HG03135 (cell line): ENCODE measurements around the gene ZNF385C.
A peak's percentile ranks its signal among the peaks of the same experiment; 100 is the strongest.
"Not testable (repeated sequence)": the region's sequence is repeated elsewhere in the genome, so short reads cannot be mapped to it uniquely, and the experiment has no call there.

Experiments used
- ATAC-seq: cut with Tn5 transposase; IDR thresholded peaks from one replicate; pipeline ENCODE4 v1.9.1; 2021; ENCODE audit warnings: mild to moderate bottlenecking, moderate library complexity; ENCODE audit not compliant: unreplicated experiment

ZNF385C gene, protein sequence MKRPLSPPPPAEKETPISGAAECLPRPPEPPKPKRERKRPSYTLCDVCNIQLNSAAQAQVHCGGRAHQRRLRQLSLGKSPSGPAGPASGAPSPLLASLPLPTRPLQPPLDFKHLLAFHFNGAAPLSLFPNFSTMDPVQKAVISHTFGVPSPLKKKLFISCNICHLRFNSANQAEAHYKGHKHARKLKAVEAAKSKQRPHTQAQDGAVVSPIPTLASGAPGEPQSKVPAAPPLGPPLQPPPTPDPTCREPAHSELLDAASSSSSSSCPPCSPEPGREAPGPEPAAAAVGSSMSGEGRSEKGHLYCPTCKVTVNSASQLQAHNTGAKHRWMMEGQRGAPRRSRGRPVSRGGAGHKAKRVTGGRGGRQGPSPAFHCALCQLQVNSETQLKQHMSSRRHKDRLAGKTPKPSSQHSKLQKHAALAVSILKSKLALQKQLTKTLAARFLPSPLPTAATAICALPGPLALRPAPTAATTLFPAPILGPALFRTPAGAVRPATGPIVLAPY

DNA sequence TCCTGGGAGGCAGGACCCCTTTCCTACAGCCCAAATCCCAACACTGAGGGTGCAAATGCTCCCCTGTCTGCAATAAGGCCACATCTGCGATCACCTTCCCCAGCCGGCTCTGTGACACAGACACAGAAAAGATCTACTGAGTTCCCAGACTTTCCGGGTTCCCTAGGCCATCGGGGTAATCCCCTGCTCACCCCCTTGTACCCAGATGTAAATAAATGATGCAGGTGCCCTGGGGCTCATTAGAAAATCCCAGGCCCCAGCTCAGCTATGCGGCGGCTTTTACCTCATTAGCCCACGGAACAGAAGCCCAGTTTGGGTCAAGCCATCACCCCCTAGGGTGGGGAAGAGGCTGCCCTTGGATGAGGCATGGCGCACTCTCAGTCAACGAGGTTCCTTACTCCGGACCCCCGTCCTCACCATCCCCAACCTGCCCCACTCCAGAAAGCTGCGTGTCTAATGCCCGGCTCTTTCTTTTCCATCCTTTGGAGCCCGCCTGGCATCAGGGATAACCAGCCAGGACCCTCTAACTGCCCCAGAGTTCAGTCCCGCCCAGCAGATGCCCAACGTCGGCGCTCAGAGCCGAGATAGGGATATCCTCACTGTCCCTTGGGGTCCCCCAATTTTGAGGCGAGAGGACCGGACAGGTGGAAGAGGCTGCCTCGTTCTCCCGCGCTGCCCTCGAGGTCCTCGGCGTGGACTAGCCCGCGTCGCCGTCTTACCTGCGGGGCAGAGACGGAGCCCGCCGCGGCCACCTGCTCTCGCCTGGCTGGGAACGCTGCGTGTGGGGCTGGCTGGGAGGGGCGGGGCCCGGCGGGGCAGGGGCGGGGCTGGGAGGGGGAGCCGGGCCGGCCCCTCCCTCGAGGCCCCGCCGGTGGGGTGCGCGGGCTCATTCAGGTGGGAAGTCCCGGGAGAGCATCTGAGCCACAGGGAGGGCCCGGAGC, at the start of gene ZNF385C:
Gene ZNF385C, minus strand, starts transcription at position 783 of the 941 bp plus-strand sequence. CDS start 35,417 bp downstream, outside the sequence.
- ATAC-seq = no peak

DNA sequence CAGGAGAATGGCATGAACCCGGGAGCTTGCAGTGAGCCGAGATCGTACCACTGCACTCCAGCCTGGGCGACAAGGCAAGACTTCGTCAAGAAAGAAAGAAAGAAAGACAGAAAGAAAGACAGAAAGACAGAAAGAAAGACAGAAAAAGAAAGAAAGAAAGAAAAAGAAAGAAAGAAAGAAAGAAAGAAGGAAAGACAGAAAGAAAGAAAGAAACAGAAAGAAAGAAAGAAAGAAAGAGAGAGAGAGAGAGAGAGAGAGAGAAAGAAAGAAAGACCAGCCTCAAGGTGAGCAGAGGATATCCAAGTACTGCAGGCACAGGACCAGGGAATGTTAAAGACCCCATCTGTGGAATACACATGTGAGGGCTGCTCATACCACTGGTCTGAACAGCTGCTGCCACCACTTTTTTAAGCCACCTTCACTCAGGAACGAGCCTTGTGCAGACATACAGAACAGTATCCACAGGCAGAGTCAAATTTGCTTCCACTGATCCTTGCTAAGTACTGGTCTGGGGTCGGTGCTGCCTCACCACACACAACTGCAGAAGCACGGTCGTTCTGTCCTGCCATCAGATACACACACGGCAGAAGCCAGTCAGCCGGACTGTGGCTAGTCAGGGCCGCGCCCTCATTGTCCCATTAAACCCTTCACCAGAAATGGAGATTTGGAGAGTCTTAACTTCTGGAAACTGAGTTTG, 48.8 kb upstream of the ZNF385C start:
- no peak for ATAC-seq

DNA sequence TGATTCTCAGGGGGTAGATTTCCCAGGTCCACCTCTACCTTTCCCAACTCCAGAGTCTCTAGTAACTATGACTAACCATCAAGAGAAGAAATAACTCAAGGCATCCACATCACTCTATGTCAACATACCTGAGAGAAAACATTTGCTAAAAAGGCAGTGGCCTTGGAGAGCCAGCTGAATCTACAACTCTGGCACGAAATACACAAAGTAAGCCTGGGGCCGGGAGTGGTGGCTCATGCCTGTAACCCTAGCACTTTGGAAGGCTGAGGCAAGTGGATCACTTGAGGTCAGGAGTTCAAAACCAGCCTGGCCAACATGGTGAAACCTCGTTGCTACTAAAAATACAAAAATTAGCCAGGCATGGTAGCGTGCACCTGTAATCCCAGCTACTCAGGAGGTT, 44.9 kb upstream of the ZNF385C start:
- not testable (repeated sequence) for ATAC-seq

DNA sequence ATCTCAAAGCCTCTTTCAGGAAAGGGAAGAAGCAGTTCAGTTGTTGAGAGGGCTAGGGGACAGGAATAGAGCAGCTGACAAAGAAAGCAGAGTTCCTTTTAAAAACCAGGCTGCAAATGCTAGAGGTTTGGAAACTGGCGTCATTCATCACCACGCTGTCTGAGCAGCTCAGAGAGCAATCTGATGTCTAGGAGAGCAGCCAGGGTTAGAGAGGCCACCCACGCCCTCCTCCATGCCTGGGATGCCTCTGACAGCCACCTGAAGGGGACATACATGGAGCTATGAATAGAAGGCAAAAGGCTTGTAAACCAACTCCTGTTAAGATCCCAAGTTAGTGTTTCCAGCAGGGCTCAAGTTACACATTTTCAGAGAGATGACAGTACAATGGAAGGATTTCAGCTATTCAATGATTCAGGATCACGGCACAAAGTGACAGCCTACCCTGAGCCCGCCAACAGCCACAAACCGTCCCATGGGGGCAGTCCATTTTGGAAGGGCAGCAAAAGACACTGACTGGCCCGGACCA, 44.2 kb upstream of the ZNF385C start:
- ATAC-seq = no peak

DNA sequence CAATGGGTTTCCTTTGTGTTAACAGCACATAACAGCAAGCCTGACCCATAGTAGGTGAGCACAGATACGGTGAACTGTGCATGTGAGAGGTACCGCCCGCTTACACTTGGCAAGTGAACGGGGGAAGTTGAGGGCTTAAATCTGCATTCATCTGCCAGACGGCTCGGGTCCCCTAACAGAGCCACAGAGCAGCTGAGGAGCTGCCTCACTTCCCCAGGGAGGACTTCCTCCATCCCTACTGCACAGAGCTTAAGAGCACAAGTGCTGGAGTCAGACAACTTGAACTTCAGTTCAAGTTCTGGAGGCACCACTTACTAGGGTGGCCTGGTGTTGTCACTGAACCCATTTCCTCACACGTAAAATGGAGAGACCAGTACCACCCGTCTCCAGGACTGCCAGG, 43.1 kb upstream of the ZNF385C start:
- no peak for ATAC-seq

DNA sequence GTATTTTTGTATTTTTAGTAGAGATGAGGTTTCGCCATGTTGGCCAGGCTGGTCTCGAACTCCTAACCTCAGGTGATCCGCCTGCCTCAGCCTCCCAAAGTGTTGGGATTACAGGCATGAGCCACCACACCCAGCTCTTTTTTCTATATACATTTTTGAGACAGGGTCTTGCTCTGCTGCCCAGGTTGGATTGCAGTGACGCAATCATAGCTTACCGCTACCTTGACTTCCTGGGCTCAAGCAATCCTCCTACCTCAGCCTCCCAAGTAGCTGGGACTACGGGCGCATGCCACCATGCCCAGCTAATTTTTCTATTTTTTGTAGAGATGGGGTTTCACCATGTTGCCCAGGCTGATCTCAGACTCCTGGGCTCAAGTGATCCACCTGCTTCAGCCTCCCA, 42.4 kb upstream of the ZNF385C start:
- ATAC-seq = not testable (repeated sequence)

DNA sequence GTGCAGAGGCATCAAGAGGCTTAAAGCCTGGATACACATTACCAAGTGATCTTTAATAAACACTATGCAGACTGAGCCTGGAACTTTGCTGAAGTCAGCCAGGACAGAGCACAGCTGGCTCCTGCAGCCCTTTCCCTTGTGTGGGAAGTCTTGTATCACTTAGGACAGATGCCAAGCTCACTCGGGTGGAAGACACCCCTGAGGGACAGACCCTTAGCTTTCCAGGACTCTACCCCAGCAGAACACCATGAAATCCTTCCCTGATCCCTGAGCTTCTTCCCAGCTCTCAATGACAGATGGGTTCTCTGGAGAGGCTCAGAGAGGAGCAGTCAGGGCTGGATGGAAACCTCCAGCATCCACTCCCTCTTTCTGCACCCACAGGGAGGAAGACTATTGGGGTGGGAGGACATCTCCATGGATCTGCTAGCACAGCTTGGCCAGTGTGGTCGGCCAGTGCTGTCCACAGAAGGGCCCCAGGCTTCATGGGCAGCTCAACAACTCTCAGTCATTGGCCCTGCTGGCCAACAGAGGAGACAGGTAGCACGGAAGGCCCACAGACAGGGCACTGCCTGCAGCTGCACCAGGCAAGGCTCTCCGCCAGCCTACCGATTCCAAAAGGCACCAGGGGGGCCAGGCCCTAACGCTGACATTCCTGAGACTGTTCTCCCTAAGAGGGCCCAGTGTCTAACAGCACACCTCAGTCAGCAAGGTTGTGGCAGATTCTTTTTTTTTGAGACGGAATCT, 40.6 kb upstream of the ZNF385C start:
- ATAC-seq = no peak

DNA sequence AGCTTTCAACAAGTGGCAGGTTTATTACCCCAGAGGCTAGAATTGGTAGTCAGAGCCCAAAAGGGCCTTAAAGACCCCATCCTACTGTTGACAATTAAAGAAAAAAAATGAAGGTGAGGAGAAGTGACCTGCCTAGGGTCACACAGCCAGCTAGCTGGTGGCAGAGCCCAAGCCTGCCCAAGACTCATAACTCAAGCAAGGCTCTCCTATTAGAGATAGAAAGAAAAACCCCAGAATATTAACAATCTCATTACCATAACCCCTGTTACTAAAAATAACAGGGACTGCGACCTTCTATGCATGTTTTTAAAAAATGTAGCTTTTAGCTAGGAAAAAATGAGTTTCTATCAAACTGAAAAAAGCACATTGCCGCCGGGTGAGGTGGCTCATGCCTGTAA, 38.4 kb upstream of the ZNF385C start:
- ATAC-seq = no peak

DNA sequence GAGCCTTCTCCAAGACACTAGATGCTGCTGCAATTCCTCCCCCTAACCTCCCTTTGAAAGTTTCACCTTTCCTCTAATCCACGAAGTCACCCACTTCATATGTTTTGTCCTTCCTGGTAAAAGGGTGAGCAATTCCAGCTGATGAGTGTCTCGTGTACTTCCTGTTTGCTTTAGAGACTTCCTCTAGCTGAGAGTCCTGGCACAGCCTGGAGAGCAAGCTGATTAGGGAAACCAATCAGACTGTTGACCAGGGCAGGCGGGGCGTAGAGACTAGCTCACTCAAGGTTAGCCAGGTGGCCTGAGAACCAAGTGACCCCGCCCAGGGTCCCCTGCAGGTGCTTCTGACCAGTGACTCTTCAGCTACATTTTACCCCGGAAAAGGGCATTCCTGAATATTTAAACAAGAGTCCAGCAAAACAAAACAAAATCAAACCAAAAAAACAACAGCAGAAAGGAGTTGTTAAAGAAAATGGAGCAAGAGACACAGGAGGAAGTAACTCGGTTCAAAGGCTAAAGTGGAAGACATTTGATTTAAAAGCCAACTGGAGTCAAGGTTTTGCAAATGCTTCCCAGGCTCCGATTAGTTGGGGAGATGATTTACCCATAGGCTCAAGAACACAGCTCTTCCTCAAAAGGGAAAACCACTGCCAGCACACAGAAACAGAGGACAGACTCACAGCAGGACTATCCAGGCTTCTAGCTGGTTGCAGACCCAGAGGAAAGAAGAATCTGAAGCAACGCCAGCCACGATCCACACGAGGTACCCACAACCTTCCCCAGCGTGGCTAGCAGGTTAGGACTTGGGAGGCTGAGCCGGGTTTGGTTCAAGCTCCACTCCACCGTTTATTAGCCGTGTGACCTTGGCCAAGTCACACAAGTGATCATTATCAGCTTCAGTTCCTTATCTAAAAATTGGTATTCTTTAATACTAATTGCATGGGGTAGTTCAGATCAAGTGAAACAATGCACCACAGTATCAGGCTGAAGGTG, 37.7 kb upstream of the ZNF385C start:
- no peak for ATAC-seq

DNA sequence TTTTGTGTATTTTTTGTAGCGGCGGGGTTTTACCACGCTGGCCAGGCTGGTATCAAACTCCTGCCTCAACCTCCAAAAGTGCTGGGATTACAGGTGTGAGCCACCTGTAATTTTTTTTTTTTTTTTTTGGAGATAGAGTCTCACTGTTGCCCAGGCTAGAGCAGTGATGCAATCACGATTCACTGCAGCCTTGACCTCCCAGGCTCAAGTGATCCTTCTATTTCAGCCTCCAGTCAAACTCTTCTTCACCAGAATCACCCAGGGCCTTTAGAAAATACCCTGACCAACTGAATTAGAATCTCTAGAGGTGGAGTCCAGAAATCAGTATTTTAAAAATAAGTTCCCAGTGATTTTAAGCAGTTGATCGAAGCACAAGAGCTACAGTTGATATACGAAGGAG, 36.9 kb upstream of the ZNF385C start:
- no peak for ATAC-seq

DNA sequence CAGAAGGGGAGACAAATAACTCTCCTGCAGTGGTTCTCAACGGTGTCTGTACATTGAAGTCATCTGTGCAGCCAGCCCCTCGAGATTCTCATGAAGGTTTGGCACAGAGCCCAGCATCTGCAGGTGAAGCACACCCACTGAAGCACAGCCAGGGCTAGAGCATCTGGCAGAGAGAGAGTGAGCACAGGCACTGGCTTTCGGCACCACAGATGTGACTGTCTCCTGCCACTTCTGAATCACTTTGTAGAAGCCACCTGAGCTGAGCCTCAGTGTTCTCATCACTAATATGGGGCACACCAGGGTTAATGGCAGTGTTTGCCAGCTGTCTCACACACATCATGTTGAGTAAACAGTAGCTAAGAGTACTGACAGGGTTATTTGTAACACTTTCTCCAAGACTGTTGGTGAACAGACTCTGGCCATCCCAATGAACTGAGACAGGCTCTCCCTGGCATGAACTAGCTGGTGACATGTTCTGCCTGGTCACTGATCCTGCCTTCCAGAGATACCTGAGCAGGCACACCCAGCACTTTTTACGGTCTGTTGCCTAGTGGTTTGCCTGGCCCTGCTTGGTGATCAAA, 35.3 kb upstream of the ZNF385C start:
- peak; percentile 58 for ATAC-seq

DNA sequence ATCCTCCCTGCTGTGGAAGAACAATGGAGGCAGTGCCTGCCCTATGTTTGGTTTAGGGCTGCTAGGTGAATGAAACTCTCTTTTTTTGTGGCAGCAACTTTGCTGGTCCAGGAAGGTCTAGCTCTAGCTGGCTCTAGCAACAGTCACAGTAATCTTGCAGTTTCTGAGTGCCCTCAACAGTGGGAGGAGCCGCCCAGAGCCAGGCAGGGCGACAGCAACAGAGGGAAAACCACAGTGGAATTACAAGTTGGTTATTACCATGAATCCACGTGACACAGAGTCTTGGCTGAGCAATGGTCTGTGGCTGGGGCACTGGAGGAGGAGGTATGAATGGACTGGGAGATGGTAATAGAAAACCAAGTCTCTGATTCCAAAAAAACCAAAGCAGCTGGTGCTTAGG, 34.7 kb upstream of the ZNF385C start:
- ATAC-seq = peak; percentile 26

DNA sequence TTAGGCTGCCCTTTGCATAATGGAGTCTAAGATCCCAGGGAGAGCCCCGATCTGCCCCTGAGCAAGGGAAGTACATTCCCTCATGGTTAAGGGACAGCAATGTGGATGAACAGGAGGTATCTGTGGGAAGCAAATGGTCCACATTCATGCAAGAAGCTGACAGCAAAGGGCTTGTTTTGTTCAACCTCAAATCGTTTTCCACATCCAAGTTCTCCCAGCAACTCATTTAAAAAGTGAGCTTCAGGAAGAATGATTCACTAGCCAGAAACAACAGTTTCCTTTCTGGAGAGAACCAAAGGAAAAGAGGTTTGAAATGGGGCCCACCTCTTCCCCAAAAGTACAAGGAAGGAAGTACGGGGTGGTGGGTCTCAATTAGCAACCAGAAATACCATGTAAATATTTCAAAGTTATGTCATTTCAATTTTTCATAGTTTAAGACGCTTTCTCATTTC, 33.7 kb upstream of the ZNF385C start:
- no peak for ATAC-seq

DNA sequence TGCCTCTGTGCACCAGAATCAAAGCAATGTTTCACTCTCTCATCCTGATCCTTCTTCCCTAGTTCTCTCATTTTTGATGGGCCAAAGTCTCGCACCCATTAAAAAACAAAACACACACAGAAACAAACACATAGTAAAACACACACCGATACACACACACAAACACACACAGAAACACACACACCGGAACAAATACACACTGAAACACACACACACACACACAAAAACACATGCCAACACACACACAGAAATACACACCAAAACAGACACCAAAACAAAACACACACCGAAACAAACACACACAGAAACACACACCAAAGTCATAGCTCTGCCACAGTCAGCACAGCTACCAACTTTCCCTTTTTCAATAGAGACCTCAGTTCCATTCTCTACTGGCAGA, 33.0 kb upstream of the ZNF385C start:
- ATAC-seq = no peak

DNA sequence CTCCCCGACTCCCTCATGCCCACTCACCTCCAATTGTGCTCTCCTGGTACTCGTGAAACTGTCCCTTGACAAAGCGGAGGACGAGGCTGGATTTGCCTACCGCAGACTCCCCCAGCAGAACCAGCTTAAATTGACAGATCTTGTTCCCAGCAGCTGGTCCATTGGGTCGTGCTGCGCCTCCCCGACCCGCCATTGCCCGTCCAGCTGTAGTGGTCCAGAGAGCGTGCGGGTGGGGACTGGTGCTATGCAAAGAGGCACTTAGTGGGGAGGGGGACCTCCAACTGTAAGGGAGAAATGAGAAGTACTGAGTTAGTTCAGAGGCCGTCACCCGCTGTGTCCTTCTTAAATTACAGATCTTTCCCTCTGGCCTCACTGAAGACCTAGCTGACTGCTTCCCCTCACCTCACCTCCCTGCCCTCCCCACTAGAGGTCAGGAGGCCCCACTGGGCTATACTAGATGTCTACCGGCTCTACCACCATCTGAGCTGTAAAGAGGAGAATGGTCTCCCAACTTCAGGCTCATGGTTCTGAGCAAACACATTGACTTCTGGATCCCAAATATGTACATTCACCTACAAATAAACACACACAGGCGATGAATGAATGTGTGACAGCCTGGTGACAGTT, 32.1 kb upstream of the ZNF385C start:
- ATAC-seq = no peak

DNA sequence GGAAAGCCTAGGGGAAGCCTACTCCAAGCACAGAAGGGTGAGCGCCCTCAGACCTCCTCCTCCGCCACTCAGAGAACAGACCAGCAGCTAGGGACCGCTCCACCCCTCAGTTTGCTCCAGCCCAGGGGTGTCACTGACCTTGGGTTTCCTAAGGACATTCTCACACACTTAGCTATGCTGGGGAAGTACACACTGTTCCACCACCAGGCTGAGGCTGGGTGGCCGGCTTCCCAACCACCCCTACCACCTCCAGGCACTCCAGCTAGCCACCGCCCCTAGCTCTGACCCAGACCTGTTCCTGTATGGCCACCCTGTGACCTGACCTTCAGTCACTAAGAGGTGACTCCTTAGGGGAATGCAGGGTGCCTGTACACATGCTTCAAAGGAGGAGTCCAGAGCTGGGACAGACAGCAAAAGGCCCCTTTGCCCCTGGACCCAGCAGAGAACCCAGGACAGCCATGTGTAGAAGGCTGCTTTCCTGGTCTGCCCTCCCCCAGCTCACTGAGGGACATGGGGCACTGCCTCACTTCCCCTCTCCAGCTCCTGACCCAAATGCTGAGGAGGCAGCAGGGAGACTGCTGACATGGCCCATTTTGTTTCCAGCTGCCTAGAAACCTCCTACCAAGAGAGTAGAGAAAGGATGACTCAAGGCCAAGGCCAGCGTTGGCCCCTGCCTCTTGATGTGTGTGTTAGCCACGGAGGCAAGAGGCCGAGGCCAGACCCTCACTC, 31.0 kb upstream of the ZNF385C start:
- no peak for ATAC-seq

DNA sequence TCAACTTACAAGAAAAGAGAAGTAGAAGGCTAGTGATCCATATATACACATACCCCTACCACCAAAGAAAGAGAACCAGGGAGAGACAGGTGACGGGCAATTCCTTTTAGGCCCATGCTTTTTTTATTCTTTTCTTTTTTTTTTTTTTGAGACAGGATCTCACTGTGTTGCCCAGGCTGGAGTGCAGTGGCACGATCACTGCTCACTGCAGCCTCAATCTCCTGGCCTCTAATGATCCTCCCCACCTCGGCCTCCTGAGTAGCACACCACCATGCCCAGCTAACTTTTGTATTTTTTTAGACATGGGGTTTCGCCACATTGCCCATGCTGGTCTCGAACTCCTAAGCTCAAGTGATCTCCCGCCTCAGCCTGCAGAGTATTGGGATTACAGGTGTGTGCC, 29.1 kb upstream of the ZNF385C start:
- ATAC-seq = no peak
